Skin of body (tissue), 2 donors: ENCODE measurements around the gene MYO5B. TPM values are rescaled to one million over a fixed set of nuclear protein-coding genes. Genes with fewer than 3 reads are reported as not detected.

Experiments used
- DNase-seq: peaks from one replicate; lab custom pipeline; 2025; lab: John Stamatoyannopoulos, UW
- total RNA-seq: library from RNA; depleted of rRNA; stranded (reverse); fragments of >200 nt; gene quantifications from one replicate; pipeline ENCODE4 v1.2.3, GENCODE V29; 2014

MYO5B gene
- total RNA-seq, 1 donor from 2014 or later = 12.7 TPM

DNA sequence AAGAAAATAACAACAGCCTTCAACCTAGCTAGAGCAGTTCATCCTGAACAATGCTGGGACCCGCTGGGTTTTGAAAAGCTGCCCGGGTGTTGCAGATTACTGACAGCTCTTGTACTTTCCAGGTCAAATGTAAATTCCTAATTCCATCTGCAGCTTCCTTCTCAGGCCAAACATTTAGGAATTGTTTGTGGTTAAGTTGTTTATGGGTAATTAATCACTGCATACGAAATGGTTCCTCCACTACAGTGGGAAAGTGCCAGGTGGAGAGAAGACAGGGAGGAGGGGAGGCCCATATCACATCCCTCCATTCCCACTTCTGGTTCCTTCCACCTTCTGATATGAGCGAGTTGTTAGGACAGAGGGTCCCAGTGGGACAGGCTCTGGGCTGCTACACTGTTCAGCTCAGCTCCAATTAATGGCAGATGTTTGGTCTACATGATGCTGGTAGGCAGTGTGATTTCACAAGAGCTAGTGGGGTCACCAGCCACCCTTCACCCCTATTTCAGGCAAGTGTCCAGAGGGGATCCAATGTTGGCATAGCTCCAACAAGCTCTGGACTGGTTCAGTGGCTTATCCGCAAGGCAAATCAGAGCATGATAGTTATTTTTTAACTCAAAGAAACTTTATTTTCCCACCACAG is 268.7 kb downstream of the MYO5B start:
- peak; percentile 4 for DNase-seq

DNA sequence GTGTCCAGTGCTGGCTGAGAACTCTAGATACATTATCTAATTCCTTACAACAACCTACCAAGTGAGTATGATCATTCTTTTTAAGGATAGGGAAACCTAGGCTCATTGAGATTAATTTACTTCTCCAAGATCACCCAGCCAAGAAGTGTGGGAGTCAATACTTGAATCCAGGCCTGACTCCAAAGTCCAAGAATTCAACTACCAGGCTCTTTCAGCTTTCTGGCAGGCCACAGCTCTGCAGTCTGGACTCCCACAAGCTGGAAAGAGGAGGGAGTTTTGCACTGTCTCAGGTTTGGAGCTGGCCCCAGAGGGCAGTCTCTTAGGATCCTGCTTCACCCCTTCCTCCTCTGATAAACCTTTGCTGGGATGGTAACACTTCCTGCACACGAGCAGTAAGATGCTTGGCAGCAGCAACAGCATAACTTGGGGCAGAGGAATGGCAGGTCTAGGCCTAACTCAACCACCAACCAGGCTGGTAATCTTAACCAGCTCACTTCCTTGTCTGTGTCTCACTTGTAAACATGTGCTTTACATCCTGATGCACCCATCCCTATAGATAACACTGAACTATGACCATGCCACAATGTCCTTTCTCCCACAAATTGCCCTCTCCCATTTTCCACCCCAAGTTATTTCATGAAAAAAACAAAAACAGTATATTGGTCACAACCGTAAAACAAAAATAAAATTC is 270.5 kb downstream of the MYO5B start:
- no peak for DNase-seq

DNA sequence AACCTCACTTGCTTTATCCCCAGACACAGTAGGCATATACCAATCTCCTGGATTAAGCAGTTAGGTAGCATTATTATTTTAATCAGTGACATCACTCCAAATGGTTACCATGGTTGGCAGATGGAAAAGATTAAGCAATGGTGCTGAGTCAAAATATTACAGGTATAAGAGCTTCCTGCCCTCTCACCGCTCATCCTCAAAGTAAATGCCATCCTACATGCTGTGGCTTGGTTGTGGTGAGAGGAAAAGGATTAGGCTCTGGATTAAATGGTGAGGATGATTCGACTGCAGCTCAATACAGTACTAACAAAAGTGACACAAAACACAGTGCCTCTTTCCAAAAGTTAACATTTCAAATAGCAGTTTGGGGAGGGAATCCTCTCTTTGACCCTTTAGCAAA is 272.7 kb downstream of the MYO5B start:
- DNase-seq = no peak

DNA sequence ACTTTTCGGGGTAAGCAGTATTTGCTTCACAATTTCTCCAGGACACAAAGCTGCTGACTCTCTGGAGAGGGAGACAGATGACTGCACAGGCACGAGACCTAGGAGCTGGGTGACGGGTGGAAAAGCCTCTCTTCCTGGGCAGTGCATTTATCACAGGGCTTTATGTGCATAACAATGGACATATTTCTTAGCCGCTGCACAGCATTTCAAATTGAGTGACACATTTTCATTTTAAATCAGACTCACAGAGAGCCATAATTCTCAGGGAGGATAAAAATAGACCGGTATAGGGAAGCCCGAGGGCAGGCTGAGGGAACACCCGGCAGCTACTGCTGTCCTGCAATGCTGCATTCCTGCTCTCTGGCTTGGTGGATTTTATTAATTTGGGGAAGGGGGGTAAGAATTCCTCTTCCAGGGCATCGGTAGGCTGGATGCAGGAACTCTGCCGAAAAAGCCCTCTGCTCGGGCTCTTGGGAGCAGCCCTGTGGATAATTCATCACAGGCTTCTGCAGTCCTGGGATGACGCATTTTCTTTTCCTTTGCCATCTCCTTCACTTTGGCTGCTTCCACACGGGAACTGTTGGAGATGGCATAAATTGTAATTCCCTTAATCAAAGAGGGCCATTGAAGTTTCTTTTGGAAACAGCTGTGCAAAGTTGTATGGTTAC is 273.5 kb downstream of the MYO5B start:
- DNase-seq = no peak

DNA sequence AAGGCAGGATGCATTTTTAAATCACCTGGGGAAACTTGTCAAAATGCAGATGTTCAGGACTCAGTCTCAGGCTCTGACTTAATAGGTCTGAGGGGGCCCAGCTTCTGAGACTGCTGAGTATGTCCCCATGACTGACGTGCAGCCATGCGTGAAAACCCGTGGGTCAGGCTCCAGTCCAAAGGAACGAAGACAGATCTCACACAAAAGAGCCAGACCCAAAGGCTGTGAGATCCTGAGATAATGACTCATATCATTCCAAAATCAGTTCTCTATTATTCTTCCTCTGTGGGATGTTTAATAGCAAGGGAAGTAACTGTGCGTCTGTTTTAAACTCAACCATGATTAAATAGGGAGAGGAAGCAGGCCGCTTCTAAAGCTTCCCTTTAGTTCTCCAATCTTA is 274.2 kb downstream of the MYO5B start:
- no peak for DNase-seq

GRCh38 chr18:49917742-49918141 is 277.2 kb downstream of the MYO5B start:
- DNase-seq = no peak

GRCh38 chr18:49915352-49915751 is 279.6 kb downstream of the MYO5B start:
- no peak for DNase-seq

- DNase-seq = no peak
Observed at GRCh38 chr18:49913221-49913620, 281.7 kb downstream of the MYO5B start.

DNA sequence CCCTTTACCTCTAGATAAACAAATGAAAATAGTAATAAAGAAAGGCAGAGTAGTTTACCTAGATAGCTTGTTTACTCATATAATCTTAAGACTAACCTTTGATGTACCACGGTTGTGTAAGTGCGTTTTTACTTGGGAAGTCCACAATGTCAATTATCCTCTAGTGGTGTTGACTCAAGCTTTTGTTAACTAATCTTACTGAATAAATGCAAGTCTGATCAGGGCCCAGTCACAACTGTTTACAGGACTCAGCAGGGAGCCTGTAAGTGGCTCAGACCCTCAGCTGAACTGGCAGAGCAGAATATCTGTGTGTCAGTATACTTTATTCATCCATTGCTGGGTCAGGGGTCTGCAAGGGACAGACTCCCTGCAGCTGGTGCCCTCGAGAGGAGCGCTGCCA is 283.5 kb downstream of the MYO5B start:
- no peak for DNase-seq

- no peak for DNase-seq
Observed at GRCh38 chr18:49910986-49911385, 284.0 kb downstream of the MYO5B start.

DNA sequence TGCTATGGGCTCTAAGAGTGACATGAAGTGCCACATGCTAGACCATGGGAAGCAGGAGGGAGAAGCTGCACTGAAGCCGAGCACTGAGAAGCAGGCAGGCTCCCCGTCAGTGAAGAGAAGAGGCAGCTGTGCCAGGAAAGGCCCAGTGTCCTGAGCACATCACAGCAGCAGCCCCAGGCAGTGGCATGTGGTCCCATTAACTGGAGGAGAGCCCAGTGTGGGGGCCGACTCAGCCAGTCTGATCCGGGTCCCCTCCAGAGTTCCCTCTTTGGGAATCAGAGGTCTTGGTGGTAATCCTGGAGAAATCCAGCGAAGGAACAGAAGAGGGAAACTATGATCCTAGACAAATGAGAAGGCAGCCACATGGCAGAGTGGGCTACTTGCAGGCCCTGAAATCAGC is 284.9 kb downstream of the MYO5B start:
- DNase-seq = no peak

DNA sequence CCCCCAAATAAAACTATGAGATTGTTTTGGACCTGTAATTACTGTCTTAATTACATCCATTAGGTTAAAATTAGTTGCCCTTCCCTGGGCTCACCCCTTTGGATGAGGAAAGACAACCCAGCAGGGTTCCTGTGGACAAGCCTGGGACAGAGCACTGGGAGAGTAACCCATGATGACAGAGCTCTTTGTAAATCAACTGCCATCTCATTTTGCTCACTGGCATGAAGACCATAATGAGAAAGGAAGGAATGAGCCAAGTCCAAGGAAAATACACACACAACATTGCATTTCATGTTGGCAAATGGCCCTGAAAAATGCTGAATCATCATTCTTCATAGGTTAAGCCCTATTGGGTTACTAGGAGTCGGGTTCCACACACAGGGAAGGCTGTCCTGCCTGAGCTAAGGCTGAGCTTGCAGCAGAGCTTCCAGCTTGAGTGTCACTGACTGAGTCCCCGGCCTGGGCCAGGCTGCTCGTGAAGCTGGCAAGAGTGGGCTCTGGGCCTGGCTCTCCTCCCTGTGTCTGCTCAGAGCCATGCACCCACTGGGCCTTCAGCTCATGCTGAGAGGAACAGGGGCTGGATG is 287.5 kb downstream of the MYO5B start:
- DNase-seq = no peak

GRCh38 chr18:49905771-49906170 is 289.2 kb downstream of the MYO5B start:
- DNase-seq = no peak

- no peak for DNase-seq
Observed at GRCh38 chr18:49904871-49905555, 289.9 kb downstream of the MYO5B start.

DNA sequence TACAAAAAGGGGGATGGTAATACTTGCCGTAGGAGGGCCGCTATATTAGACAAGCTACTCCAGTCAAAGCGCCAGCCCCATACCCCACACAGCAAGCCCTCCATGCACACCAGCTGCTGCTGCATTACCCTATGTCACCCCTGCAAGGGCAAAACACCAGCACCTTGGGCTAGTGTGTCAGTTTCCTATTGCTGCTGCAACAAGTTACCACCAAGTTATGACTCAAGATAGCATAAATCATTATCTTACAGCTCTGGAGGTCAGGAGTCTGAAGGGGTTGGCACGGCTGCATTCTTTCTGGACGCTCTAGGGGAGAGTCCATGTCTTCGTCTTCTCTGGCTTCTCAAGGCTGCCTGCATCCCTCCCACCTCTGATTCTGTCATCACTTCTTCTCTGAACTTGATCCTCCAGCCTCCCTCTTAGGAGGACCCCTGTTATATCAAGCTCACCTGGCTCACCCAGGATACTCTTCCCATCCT is 293.0 kb downstream of the MYO5B start:
- DNase-seq = no peak

GRCh38 chr18:49899657-49900330 is 295.2 kb downstream of the MYO5B start:
- no peak for DNase-seq

DNA sequence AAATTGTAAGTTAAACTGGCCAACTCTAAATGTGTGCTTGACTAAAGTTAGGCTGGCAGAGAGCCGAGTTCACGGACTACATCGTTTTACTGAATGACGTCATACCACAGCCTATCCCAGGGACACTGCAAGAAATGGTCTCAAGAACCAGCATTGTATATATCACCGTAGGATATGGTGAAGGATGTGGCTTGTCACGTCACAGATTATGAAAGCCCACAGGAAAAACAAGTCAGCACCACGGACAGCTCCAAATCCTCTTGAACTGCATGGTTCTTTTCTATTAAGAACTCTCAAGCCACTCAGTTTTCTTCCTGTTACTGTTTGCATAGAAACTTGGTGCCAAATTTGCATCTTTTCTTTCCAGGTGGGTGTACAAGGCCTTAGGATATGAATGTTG is 296.5 kb downstream of the MYO5B start:
- no peak for DNase-seq

- no peak for DNase-seq
Observed at GRCh38 chr18:49894517-49895226, 300.3 kb downstream of the MYO5B start.

- DNase-seq = no peak
Observed at GRCh38 chr18:49893036-49893435, 301.9 kb downstream of the MYO5B start.

DNA sequence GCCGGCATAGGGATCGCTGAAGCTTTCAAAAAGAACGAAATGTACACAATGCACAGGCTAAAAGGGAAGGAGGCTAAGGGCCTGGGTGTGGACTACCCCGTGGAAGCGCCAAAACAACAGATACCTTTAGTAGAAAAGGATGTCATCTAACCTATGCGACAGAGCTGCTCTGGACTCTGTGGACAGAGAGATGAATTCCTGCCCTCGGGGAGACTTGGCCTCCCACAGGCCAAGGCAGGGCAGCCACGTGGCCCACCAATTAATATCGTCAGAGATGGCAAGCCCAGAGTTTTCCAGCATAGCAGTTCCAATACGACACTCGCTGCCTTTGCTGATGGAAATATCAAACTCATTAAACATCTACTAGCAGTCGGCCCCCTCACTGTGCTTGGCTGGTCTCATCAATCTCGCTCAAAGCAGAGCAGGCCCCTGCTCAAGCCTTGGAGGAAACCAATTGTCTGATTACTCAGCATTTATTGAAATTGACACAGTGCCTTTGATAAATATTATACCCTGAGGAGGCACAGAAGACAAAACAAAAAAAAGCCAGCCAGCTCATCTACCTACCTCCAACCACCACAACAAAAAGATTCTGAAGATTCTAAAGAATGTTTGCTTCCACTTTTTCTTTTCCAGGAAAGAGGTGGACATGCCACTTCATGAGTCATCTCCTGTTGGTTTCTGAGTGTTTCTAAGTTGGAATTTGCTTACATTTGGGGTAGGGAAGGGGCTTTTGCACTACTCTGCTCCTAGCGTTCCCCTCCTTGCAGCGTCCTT is 302.6 kb downstream of the MYO5B start:
- no peak for DNase-seq
